GM21619 (cell line): Measurements from ENCODE around the gene RET.

Experiments used
- ATAC-seq: cut with Tn5 transposase; IDR thresholded peaks from one replicate; pipeline ENCODE4 v1.9.1; 2021; ENCODE audit not compliant: unreplicated experiment

RET gene

GRCh38 chr10:43105956-43106229 lies 29.0 kb downstream of the RET start:
- no peak for ATAC-seq

GRCh38 chr10:43106256-43107091 lies 29.6 kb downstream of the RET start:
- no peak for ATAC-seq

- no peak for ATAC-seq
These were observed 32.1 kb downstream of the RET start for GRCh38 chr10:43108951-43109350.

GRCh38 chr10:43109671-43110249 lies 32.9 kb downstream of the RET start:
- ATAC-seq: no peak

- ATAC-seq: peak; percentile 53
These were observed 33.6 kb downstream of the RET start for GRCh38 chr10:43110338-43111071.

- ATAC-seq: no peak
These were observed 34.2 kb downstream of the RET start for GRCh38 chr10:43111101-43111500.

- ATAC-seq: no peak
These were observed 35.2 kb downstream of the RET start for GRCh38 chr10:43111921-43112607.

GRCh38 chr10:43112608-43112961 lies 35.7 kb downstream of the RET start:
- ATAC-seq: no peak

GRCh38 chr10:43113201-43114087 lies 36.6 kb downstream of the RET start:
- no peak for ATAC-seq

GRCh38 chr10:43114088-43114742 lies 37.3 kb downstream of the RET start:
- ATAC-seq: no peak

- no peak for ATAC-seq
These were observed 38.1 kb downstream of the RET start for GRCh38 chr10:43114743-43115611.

- ATAC-seq: no peak
These were observed 39.2 kb downstream of the RET start for GRCh38 chr10:43115881-43116595.

- ATAC-seq: no peak
These were observed 39.7 kb downstream of the RET start for GRCh38 chr10:43116596-43116995.

- no peak for ATAC-seq
These were observed 40.3 kb downstream of the RET start for GRCh38 chr10:43117031-43117776.

- ATAC-seq: no peak
These were observed 41.1 kb downstream of the RET start for GRCh38 chr10:43117777-43118583.

GRCh38 chr10:43118631-43119415 lies 42.0 kb downstream of the RET start:
- no peak for ATAC-seq
